SH-SY5Y (cell line): ENCODE results near the gene RPUSD4.

ENCODE experiments used
- GATA2 ChIP-seq: IDR thresholded peaks from 2 replicates; pipeline ENCODE4 v1.6.1; 2011; ENCODE audit warnings: mild to moderate bottlenecking, low read depth, low read length
- GATA3 ChIP-seq: IDR thresholded peaks from 2 replicates; pipeline ENCODE4 v1.6.1; 2011; ENCODE audit warnings: low read depth, mild to moderate bottlenecking, low read length, moderate library complexity

DNA sequence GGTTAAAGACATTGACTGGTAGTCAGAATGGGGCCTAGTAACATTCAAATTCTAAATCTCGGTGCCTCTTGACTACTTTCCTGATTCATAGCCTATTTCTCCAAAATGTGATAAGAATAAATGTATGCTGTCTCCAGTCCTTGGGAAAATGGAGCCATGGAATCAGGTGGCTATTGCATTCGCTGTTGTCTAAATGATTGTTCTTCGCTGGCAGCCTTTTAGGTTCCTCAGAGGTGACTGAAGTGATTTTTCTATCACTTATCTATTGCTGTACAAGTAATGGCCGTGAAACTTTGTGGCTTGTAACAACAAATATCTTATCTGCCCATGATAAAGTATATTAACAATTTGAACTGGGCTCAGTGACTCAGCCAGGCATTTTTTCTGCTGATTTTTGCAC lies 41.8 kb upstream of the RPUSD4 start:
- TF ChIP-seq GATA2 (no peak), GATA3 (no peak)
